ENCODE data around the gene LRRC74B.
"Not testable (repeated sequence)": the region's sequence is repeated elsewhere in the genome, so short reads cannot be mapped to it uniquely, and the experiment has no call there.

The LRRC74B gene

GRCh38 chr22:21045585-21046294, at the start of gene LRRC74B:
LRRC74B (plus strand) TSS chr22:21045946; CDS start chr22:21045987, 41 bp downstream.
- peak; percentile 83 to 96 (median 92) for DNase-seq
- intact Hi-C loops (cut with DNase I), result no loop called here

- intact Hi-C loops (cut with DNase I), result no loop called here
- no peak for DNase-seq
Measured at GRCh38 chr22:20996031-20996410, 49.7 kb upstream of the LRRC74B start.

- intact Hi-C loops (cut with DNase I), result no loop called here
- DNase-seq, result no peak
Measured at GRCh38 chr22:20996598-20997535, 48.9 kb upstream of the LRRC74B start.

GRCh38 chr22:20997536-20998257, 48.0 kb upstream of the LRRC74B start:
- DNase-seq, result no peak

GRCh38 chr22:20998411-20999336, 47.1 kb upstream of the LRRC74B start:
- intact Hi-C loops (cut with DNase I), result no loop called here
- DNase-seq, result no peak

More at GRCh38 chr22:20997536-20998257, 48.0 kb upstream of the LRRC74B start:
- intact Hi-C loops (cut with DNase I), result no loop called here

GRCh38 chr22:20999350-21000206, 46.2 kb upstream of the LRRC74B start:
- intact Hi-C loops (cut with DNase I), result loop anchor here (5.0 kb wide), 1 partner anchor 82 kb away; the partner anchor contains the start of gene CRKL
- no peak for DNase-seq

GRCh38 chr22:21000207-21000986, 45.3 kb upstream of the LRRC74B start:
- DNase-seq, result no peak
- intact Hi-C loops (cut with DNase I), result loop anchor here (5.0 kb wide), 1 partner anchor 83 kb away; the partner anchor contains the start of gene CRKL

- intact Hi-C loops (cut with DNase I), result loop anchor here (1.0 to 5.0 kb wide), 2 partner anchors 19 to 84 kb away; partner anchors contain the start of genes CRKL and LZTR1
- peak in 7 of 42 donors; percentile 25 to 45 (median 33) for DNase-seq
Measured at GRCh38 chr22:21000987-21001600, 44.7 kb upstream of the LRRC74B start.

GRCh38 chr22:21001601-21002325, 44.0 kb upstream of the LRRC74B start, which contains the start of gene THAP7:
THAP7 (minus strand) TSS chr22:21002118; CDS start chr22:21001911, 207 bp downstream.
- DNase-seq, result peak; percentile 93 to 99 (median 97)
- intact Hi-C loops (cut with DNase I), result loop anchor here (1.0 to 5.0 kb wide), 2 partner anchors 19 to 84 kb away; partner anchors contain the start of genes CRKL and LZTR1

- intact Hi-C loops (cut with DNase I), result loop anchor here (5.0 kb wide), 1 partner anchor 86 kb away; the partner anchor contains the start of gene CRKL
- no peak for DNase-seq
Measured at GRCh38 chr22:21003782-21004181, 42.0 kb upstream of the LRRC74B start.

- DNase-seq; intact Hi-C loops (cut with DNase I): not testable (repeated sequence)
Measured at GRCh38 chr22:21009208-21009607, 36.5 kb upstream of the LRRC74B start.

GRCh38 chr22:21009638-21010425, 35.9 kb upstream of the LRRC74B start:
- no peak for DNase-seq
- intact Hi-C loops (cut with DNase I), result no loop called here

- no peak for DNase-seq
- intact Hi-C loops (cut with DNase I), result no loop called here
Measured at GRCh38 chr22:21010426-21011113, 35.2 kb upstream of the LRRC74B start.
